HG02970 (cell line): ENCODE measurements around the gene TMEM51.

Source experiments
- ATAC-seq: cut with Tn5 transposase; IDR thresholded peaks from one replicate; pipeline ENCODE4 v1.9.1; 2021; ENCODE audit warnings: mild to moderate bottlenecking, moderate library complexity, moderate number of reproducible peaks; ENCODE audit not compliant: unreplicated experiment, low FRiP score

Gene TMEM51

GRCh38 chr1:15238789-15239188 lies 85.2 kb downstream of the TMEM51 start:
- no peak for ATAC-seq

DNA sequence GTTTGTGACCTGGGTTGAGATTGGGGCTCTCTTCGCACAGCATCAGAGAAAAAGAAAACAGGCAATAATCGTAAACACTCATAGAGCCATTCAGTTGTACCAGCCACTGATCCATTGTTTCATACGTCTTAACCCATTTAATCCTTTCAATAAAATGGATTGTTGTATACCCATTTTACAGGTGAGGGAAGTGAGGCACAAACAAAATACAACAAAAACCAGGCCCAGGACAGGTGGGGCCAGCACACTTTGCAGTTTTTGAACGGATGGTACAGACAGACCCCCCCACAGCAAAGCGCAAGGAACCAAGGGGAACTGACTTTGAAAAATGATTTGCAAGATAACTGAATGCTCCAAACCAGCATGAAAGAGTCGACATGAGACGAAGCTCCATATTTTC lies 89.2 kb downstream of the TMEM51 start:
- no peak for ATAC-seq

DNA sequence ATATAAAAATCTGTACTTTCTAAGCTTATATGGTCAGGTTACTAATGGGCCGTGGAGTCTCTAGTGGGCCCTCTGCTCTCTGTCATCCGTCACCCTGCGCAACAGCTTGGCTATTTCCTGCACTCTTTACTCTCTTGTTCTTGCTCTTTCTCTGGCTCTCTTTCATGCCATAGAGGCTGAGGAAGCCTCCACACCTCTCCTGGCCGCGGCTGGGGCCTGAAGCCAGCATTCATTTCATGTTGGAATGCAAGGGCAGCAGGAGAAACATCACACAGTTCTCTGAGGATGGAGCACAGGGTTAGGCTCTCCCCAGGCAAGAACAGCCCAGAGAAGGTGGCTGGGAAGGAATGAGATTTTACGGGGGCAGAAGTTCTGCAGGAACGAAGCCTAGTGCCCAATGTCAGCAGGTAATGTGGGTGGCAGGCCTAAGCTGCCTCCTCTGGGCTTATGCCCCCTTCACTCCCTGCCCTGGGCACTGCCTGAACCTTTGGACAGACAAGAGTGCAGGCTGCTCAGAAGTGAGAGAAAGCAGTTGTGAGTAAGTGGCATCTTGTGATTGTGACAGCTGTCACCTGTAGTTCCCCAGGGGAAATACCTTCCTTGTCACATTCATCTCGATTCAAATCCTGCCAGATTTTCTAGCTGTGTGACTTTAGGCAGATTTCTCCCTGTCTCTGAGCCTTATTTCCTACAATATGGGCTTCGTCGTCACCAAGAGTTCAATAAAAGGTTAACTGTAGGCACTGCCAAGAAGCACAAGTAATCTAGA lies 89.9 kb downstream of the TMEM51 start:
- no peak for ATAC-seq

DNA sequence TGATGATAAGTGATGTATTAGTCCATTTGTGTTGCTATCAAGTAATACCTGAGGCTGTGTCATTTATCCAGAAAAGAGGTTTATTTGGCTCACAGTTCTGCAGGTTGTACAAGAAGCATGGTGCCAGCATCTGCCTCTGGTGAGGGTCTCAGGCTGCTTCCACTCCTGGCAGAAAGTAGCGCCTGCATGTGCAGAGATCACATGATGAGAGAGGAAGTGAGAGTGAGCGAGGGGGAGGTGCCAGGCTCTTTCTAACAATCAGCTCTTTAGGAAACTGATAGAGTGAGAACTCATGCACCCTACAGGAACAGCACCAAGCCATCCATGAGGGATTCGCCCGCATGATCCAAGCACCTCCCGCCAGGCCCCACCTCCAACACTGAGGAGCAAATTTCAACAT lies 91.3 kb downstream of the TMEM51 start:
- no peak for ATAC-seq

GRCh38 chr1:15245593-15246360 lies 92.2 kb downstream of the TMEM51 start:
- no peak for ATAC-seq

- no peak for ATAC-seq
Measured at GRCh38 chr1:15246960-15247614, 93.5 kb downstream of the TMEM51 start, which contains the start of gene FHAD1. Gene FHAD1, plus strand, starts transcription at chr1:15247223. Its CDS starts 4,562 bp downstream, at chr1:15251785.

- no peak for ATAC-seq
Measured at GRCh38 chr1:15248216-15248615, 94.7 kb downstream of the TMEM51 start.

- ATAC-seq: no peak
Measured at GRCh38 chr1:15249081-15249480, 95.5 kb downstream of the TMEM51 start.

- no peak for ATAC-seq
Measured at GRCh38 chr1:15251857-15252835, 98.6 kb downstream of the TMEM51 start.

DNA sequence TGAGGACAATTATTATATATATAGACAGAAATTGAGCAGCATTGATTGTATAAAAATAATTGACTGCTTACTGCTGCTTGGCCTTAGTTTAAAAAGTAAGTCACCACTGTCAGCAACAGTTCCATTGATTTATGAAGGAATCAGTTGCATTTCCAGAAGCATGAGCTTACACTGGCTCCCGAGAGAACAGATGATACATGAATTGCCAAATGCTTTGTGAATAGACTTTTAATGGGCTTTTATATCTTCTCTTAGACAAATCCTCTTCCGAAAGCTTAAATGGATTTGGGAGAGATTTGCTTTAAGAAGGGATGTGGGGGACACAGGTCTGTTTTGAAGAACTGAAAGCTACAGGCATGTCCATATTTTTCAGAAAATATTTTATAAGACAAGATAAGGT lies 101.0 kb downstream of the TMEM51 start:
- no peak for ATAC-seq

DNA sequence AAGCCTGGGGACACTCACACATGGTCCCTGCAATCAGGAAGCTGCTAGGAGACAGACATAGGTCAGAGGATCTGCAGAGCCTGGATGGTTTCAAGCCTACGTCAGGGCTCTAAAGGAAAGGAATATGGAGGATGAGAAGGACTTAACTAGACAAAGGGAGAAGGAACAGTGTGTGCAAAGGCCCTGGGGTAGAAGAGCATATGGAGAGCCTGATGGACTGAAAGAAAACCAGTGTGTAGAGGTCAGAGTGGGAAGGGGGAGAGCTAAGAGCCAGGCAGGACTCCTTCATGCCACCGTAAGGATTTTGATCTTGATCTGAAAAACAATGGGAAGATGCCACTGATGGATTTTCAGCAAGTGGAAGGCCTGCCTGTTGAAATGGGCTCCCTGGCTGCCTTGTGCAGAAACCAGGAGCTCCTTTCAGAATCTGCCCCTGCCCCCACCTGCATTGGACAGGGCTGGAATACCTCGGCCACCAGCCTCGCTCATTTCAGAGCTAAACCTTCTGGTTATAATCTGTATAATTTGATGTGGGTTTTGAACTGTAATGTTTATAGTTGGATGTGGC lies 102.1 kb downstream of the TMEM51 start:
- no peak for ATAC-seq

- ATAC-seq: no peak
Measured at GRCh38 chr1:15256584-15256983, 103.0 kb downstream of the TMEM51 start.

- ATAC-seq: no peak
Measured at GRCh38 chr1:15257309-15257708, 103.8 kb downstream of the TMEM51 start.

GRCh38 chr1:15258833-15259621 lies 105.5 kb downstream of the TMEM51 start:
- ATAC-seq: no peak

- no peak for ATAC-seq
Measured at GRCh38 chr1:15259622-15260007, 106.1 kb downstream of the TMEM51 start.

- ATAC-seq: no peak
Measured at GRCh38 chr1:15260418-15261154, 107.0 kb downstream of the TMEM51 start.

- ATAC-seq: no peak
Measured at GRCh38 chr1:15261155-15262002, 107.8 kb downstream of the TMEM51 start.
